HepG2 (cell line): ENCODE results near the gene MIA2. TPM values are rescaled to one million over a fixed set of nuclear protein-coding genes. Genes with fewer than 3 reads are reported as not detected.
A peak's percentile ranks its signal among the peaks of the same experiment; 100 is the strongest.

ENCODE experiments used
- ATAC-seq: fragments of 200-7000 bp; cut with Tn5 transposase; 3 replicates; pipeline ENCODE4 v1.9.1; 2020; ENCODE audit warnings: mild to moderate bottlenecking, moderate library complexity
- BruUV-seq: library from RNA; stranded (reverse); fragments of 400-500 nt; replicated peaks from 2 replicates; lab custom pipeline; 2021; lab: Mats Ljungman, UMichigan
- CTCF ChIA-PET: fragments of 300-600 bp; formaldehyde crosslinking; extraction: SDS; loops from one replicate; lab custom pipeline; 2021; ENCODE audit warnings: low total read pairs, inconsistent platforms, low intra/inter-chr PET ratio; lab: Yijun Ruan, JAX
- POLR2A ChIA-PET: fragments of 350-600 bp; sonication (Branson Sonifier 250); formaldehyde crosslinking; loops from one replicate; lab custom pipeline; 2020; ENCODE audit warnings: antibody characterized with exemption, inconsistent platforms; lab: Yijun Ruan, JAX
- DNase-seq: peaks from one replicate; pipeline ENCODE4 v3.0.0-alpha.2; 2015; ENCODE audit warnings: low spot score
- FAIRE-seq: peaks from 3 replicates; lab custom pipeline; 2011; peaks lifted over from hg19 to GRCh38; lab: Jason Lieb, UNC
- H2AFZ ChIP-seq: one replicate; pipeline ENCODE4 v1.6.1; 2011; ENCODE audit warnings: low read length, inconsistent platforms
- H3K27ac ChIP-seq: fragments of 300-600 bp; 3 replicates; pipeline ENCODE4 v1.8.0; 2011; ENCODE audit warnings: mixed run types, mild to moderate bottlenecking, mixed read lengths, low read length, inconsistent platforms; ENCODE audit not compliant: insufficient read depth; ENCODE audit errors: extremely low read length
- H3K27me3 ChIP-seq, 2 experiments: fragments of 200-600 bp in 1 of 2; 2 replicates in 1 of 2; 3 replicates in 1 of 2; pipeline versions ENCODE4 v1.6.0 to v1.8.0; 2011; ENCODE audit warnings: low read length in 2 of 2, mild to moderate bottlenecking in 2 of 2, moderate library complexity in 2 of 2, inconsistent platforms in 1 of 2; ENCODE audit not compliant: insufficient read depth in 2 of 2, control insufficient read depth in 1 of 2
- H3K36me3 ChIP-seq, 2 experiments: fragments of 200-600 bp in 1 of 2; replicated peaks in 1 of 2; 2 replicates in 1 of 2; 3 replicates in 1 of 2; pipeline versions ENCODE4 v1.5.1 to v1.8.0; 2011; ENCODE audit warnings: low read length in 2 of 2, inconsistent platforms in 1 of 2; ENCODE audit not compliant: insufficient read depth in 2 of 2, control insufficient read depth in 1 of 2
- H3K4me1 ChIP-seq: 2 replicates; pipeline ENCODE4 v1.5.1; 2012; ENCODE audit warnings: low read length, inconsistent platforms; ENCODE audit not compliant: insufficient read depth
- H3K4me2 ChIP-seq: 2 replicates; pipeline ENCODE4 v1.6.0; 2011; ENCODE audit warnings: low read depth, low read length, inconsistent platforms
- H3K4me3 ChIP-seq, 3 experiments: fragments of 200-600 bp in 1 of 3; sonication (generic), shearing (Covaris generic) in 1 of 3; replicated peaks in 1 of 3; 2 replicates each; pipeline ENCODE4 v1.5.1; 2011 to 2016; ENCODE audit warnings: low read length in 3 of 3, inconsistent platforms in 2 of 3, low read depth in 2 of 3, mild to moderate bottlenecking in 2 of 3, control low read depth in 1 of 3, mixed read lengths in 1 of 3; ENCODE audit not compliant: insufficient read depth in 1 of 3
- H3K79me2 ChIP-seq: one replicate; pipeline ENCODE4 v1.6.1; 2011; ENCODE audit warnings: low read length, inconsistent platforms; ENCODE audit not compliant: insufficient read depth
- H3K9ac ChIP-seq: 2 replicates; pipeline ENCODE4 v1.6.0; 2011; ENCODE audit warnings: mild to moderate bottlenecking, low read depth, low read length, inconsistent platforms; ENCODE audit not compliant: insufficient read depth
- H3K9me3 ChIP-seq: 2 replicates; pipeline ENCODE4 v1.5.1; 2012; ENCODE audit warnings: mild to moderate bottlenecking, low read length
- H4K20me1 ChIP-seq: 2 replicates; pipeline ENCODE4 v1.6.0; 2011; ENCODE audit warnings: inconsistent platforms, mild to moderate bottlenecking, low read length, moderate library complexity; ENCODE audit not compliant: insufficient read depth
- DRAP1 ChIP-seq: IDR thresholded peaks from 2 replicates; pipeline ENCODE4 v1.6.1; 2016; ENCODE audit warnings: missing genetic modification reagents, missing compliant biosample characterization
- HMG20B ChIP-seq: conservative IDR thresholded peaks from 2 replicates; pipeline ENCODE4 v1.6.1; 2016; ENCODE audit warnings: missing genetic modification reagents, missing compliant biosample characterization
- ZBTB26 ChIP-seq: IDR thresholded peaks from 2 replicates; pipeline ENCODE4 v1.6.1; 2016; ENCODE audit warnings: missing compliant biosample characterization, missing genetic modification reagents, borderline replicate concordance
- ZNF569 ChIP-seq: sonication (generic); formaldehyde crosslinking; IDR thresholded peaks from 2 replicates; pipeline ENCODE4 v1.5.0; 2020; ENCODE audit warnings: mild to moderate bottlenecking, missing genetic modification reagents, moderate library complexity, borderline replicate concordance
- ZNF609 ChIP-seq: sonication (generic); formaldehyde crosslinking; IDR thresholded peaks from 2 replicates; pipeline ENCODE4 v1.4.0; 2020; ENCODE audit warnings: mild to moderate bottlenecking, missing genetic modification reagents, borderline replicate concordance
- ZNF644 ChIP-seq: IDR thresholded peaks from 2 replicates; pipeline ENCODE4 v1.6.1; 2016; ENCODE audit warnings: low read depth
- WGBS: methylation state at CpG from one replicate; pipeline ENCODE4 v1.1.6; 2017; ENCODE audit warnings: low lambda C conversion rate; 5-methylcytosine and 5-hydroxymethylcytosine counted together
- in situ Hi-C: cut with HindIII; loops from 2 replicates; pipeline ENCODE4 v1.10.0; 2017; ENCODE audit warnings: low pct_unique_long_range_greater_than_20kb; ENCODE audit not compliant: extremely low pct_ligation_motif_present
- intact Hi-C: fragments of 100-400 bp; cut with micrococcal nuclease; formaldehyde crosslinking; loops from one replicate; pipeline ENCODE4 v1.10.0; 2022; ENCODE audit not compliant: unreplicated experiment
- polyA plus RNA-seq, 8 experiments: library from polyadenylated mRNA; depleted of rRNA in 3 of 8; stranded (reverse) in 7 of 8; unstranded in 1 of 8; fragments of >200 nt; fragmentation: Illumina TruSeq in 4 of 8; extraction: Trizol in 4 of 8; gene quantifications; 2 replicates each; pipeline versions ENCODE4 v1.2.1 to v1.2.3, GENCODE V29; 2011 to 2016; ENCODE audit warnings: low read depth in 4 of 8, missing spikeins in 1 of 8, mixed read lengths in 1 of 8; ENCODE audit not compliant: insufficient read depth in 1 of 8
- total RNA-seq, 5 experiments: library from RNA; depleted of rRNA; stranded (reverse); fragments of >200 nt; fragmentation: Illumina TruSeq; extraction: Trizol; gene quantifications; 2 replicates each; pipeline ENCODE4 v1.2.3, GENCODE V29; 2016; ENCODE audit warnings: low read depth in 1 of 5
- TF ChIP-seq, protein P1 (sequence below): sonication (generic); formaldehyde crosslinking; conservative IDR thresholded peaks from 2 replicates; pipeline ENCODE4 v1.8.0; 2022; ENCODE audit warnings: low read depth, missing genetic modification reagents
- TF ChIP-seq, protein P2 (sequence below): sonication (generic); formaldehyde crosslinking; IDR thresholded peaks from 2 replicates; pipeline ENCODE4 v1.5.0; 2020; ENCODE audit warnings: mild to moderate bottlenecking, low read depth, missing genetic modification reagents, borderline replicate concordance

Gene MIA2
- total and polyA plus RNA-seq, 2 of the 13 experiments (the other 11 are each of a cell fraction or from before 2014, with no cell fraction given), result 134 to 158 TPM

DNA sequence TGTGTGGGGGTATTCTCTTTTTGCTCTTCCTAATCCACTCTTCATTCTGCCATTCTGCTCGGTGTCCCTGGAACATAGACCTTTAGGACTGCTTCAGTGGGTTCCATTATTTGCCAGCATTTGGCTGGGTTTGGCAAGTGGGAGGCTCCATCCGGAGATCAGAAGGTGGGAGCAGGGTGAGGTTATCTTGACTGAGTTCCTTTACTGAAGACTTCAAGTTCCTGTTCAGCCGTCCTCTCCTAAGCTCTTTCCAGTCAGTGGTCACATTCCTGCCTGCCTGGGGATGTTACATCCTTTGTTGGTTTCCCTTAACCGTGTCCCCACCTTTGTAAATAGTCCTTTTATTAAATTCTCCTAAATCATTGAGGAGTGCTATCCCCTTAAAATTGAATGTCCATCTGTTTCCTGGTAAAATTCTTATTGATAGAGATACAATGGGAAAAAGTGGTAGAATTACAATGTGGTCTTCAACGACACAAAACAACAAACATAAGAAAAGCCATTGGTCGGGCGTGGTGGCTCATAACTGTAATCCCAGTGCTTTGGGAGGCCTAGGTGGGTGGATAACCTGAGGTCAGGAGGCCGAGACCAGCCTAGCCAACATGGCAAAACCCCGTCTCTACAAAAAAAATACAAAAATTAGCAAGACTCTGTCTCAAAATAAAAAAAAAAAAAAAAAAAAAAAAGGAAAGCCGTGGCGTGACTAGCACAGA lies 5.0 kb upstream of the MIA2 start:
- ATAC-seq, result no peak
- peak overlapping the region; percentile 38 for H3K4me2 ChIP-seq
- WGBS, result 51% methylated on average over 11 of the region's 11 CpGs
- in situ Hi-C loops (no loop called here), intact Hi-C loops (no loop called here)
- no TSS peak for BruUV-seq
- FAIRE-seq, result no peak
- no peaks in the 10 kb centered on the region for H3K9me3 ChIP-seq
- H3K27ac ChIP-seq, result no peak overlapping the region
- no peak overlapping the region for H3K9ac ChIP-seq
- no peak for DNase-seq
- no peaks in the 10 kb centered on the region for H3K79me2 ChIP-seq
- peak overlapping the region; percentile 51 for H2AFZ ChIP-seq
- TF ChIP-seq ZNF569 (CRISPR knock-in tag), result no peak
- no peak for TF ChIP-seq DRAP1 (CRISPR knock-in tag)
- no peak for TF ChIP-seq ZBTB26 (CRISPR knock-in tag)
- TF ChIP-seq ZNF644, result 0 out of 2 replicates have a peak, but pooled peaks have one; percentile 16
- 0 out of 2 replicates have a peak, but pooled peaks have one; percentile 27 for TF ChIP-seq ZNF609 (CRISPR knock-in tag)
- TF ChIP-seq, protein P1, sequence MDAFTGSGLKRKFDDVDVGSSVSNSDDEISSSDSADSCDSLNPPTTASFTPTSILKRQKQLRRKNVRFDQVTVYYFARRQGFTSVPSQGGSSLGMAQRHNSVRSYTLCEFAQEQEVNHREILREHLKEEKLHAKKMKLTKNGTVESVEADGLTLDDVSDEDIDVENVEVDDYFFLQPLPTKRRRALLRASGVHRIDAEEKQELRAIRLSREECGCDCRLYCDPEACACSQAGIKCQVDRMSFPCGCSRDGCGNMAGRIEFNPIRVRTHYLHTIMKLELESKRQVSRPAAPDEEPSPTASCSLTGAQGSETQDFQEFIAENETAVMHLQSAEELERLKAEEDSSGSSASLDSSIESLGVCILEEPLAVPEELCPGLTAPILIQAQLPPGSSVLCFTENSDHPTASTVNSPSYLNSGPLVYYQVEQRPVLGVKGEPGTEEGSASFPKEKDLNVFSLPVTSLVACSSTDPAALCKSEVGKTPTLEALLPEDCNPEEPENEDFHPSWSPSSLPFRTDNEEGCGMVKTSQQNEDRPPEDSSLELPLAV (CRISPR knock-in tag), result 0 out of 2 replicates have a peak, but pooled peaks have one; percentile 8
- TF ChIP-seq, protein P2, sequence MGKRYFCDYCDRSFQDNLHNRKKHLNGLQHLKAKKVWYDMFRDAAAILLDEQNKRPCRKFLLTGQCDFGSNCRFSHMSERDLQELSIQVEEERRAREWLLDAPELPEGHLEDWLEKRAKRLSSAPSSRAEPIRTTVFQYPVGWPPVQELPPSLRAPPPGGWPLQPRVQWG (CRISPR knock-in tag), result no peak
- no peak for TF ChIP-seq HMG20B (CRISPR knock-in tag)
- CTCF ChIA-PET, result no interaction called here
- no peaks in the 10 kb centered on the region for H4K20me1 ChIP-seq
- POLR2A ChIA-PET, result interaction anchor here (0.7 to 2.3 kb wide), 4 partner anchors 37 to 79 kb away, joined by 4 to 10 read pairs (median 4); partner anchors contain the start of gene TRAPPC6B
- H3K4me3 ChIP-seq, result no peak overlapping the region
- H3K36me3 ChIP-seq, result no peaks in the 10 kb centered on the region
- H3K4me1 ChIP-seq, result peaks cover 49% of the 10 kb centered on the region
- H3K27me3 ChIP-seq, result peaks cover 0 to 2% of the 10 kb centered on the region in 2 experiments; a peak in 1 of 5 replicates
